ENCODE measurements around the gene STX18. TPM values are rescaled to one million over a fixed set of nuclear protein-coding genes. Genes with fewer than 3 reads are reported as not detected.

STX18 gene
- total and polyA plus RNA-seq, 2 donors (not counting 1 experiment from before 2014, with no cell fraction given), result 27.4 to 28.2 TPM

DNA sequence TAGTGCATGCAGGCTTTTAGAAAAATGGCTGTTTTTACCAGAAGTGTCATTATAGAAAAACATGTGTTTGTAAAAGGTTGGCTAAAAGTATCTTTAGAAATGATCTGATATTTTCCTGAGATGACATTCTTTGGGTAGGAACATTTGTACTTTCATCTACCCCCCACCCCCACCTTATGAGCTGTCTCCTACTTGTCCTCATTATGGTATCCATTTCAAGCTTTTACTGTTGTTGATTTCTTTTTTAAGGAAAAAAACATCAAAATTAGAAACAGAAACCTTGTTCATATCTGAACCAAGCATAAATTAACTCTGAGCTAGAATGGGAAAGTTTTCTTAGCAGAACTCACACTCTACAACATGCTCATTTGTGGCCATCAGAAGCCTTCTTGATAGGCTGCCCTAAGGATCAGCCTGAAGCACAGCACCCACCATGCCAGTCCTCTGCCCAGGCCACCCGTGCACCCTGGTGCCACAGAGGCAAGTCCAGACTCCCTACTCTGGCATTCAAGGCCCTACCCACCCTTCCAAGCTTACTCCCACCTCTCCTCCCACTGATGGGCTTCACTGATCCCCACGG lies 105.5 kb downstream of the STX18 start:
- no peaks in the 10 kb centered on the region for H3K27me3 ChIP-seq (ENCODE audit: control insufficient read depth, insufficient read depth, low read length)
- no peaks in the 10 kb centered on the region for H3K9me3 ChIP-seq (ENCODE audit: control insufficient read depth, insufficient read depth, low read depth, low read length)
- H4K20me1 ChIP-seq (ENCODE audit: control insufficient read depth, extremely low read depth, insufficient read depth, low read length), result no peaks in the 10 kb centered on the region
- DNase-seq (ENCODE audit: low read depth in 2 of 2), result no peak
- H3K27ac ChIP-seq (ENCODE audit: insufficient read depth, low read length), result no peak overlapping the region
- TF ChIP-seq, protein P1, sequence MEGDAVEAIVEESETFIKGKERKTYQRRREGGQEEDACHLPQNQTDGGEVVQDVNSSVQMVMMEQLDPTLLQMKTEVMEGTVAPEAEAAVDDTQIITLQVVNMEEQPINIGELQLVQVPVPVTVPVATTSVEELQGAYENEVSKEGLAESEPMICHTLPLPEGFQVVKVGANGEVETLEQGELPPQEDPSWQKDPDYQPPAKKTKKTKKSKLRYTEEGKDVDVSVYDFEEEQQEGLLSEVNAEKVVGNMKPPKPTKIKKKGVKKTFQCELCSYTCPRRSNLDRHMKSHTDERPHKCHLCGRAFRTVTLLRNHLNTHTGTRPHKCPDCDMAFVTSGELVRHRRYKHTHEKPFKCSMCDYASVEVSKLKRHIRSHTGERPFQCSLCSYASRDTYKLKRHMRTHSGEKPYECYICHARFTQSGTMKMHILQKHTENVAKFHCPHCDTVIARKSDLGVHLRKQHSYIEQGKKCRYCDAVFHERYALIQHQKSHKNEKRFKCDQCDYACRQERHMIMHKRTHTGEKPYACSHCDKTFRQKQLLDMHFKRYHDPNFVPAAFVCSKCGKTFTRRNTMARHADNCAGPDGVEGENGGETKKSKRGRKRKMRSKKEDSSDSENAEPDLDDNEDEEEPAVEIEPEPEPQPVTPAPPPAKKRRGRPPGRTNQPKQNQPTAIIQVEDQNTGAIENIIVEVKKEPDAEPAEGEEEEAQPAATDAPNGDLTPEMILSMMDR (conservative IDR thresholded peaks at IDR 0.05 in 1 of 2, IDR thresholded peaks at IDR 0.05 in 1 of 2; ENCODE audit: low read depth in 1 of 2, low read length in 2 of 2), result no peak
- no peak for TF ChIP-seq EZH2 (IDR thresholded peaks at IDR 0.05; ENCODE audit: low read length, missing control alignments)
- peaks cover 4% of the 10 kb centered on the region for H3K36me3 ChIP-seq (ENCODE audit: control insufficient read depth, insufficient read depth, low read length)
- no peak overlapping the region for H3K4me2 ChIP-seq (ENCODE audit: extremely low read depth, insufficient read depth, low read length)
- no peak overlapping the region for H3K9ac ChIP-seq (ENCODE audit: insufficient read depth, low read length)
- no peaks in the 10 kb centered on the region for H3K4me1 ChIP-seq (ENCODE audit: control insufficient read depth, extremely low read depth, insufficient read depth, low read length)
- H3K79me2 ChIP-seq (ENCODE audit: control insufficient read depth, insufficient read depth, low read length), result no peaks in the 10 kb centered on the region
- H2AFZ ChIP-seq (ENCODE audit: low read length), result no peak overlapping the region
- no peak overlapping the region for H3K4me3 ChIP-seq (replicated peaks in 1 of 4; ENCODE audit: control extremely low read depth in 1 of 4, insufficient read depth in 1 of 4, low read depth in 3 of 4, low read length in 4 of 4)

DNA sequence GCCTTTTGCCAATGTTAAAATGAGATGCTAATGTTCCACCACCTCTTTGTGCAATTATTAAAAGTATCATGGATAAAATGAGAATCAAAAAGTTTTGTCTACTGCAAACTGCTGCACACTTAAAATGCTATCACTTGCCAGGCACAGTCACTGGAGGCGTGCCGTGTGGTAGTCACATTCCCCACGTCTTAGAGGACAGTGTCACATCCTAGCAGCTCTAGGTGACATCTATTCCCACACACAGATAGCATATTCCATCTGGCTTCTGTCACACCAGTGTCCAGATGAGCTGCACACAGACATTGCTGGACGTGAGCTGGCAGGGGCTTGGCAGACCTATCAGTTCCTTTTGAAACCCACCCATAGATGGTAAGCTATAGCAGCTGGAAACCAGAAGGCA lies 107.9 kb downstream of the STX18 start:
- Histone ChIP-seq H3K27ac (ENCODE audit: insufficient read depth, low read length) (no peak overlapping the region), H3K9ac (ENCODE audit: insufficient read depth, low read length) (no peak overlapping the region), H3K27me3 (ENCODE audit: control insufficient read depth, insufficient read depth, low read length) (no peaks in the 10 kb centered on the region), H3K4me3 (replicated peaks in 1 of 4; ENCODE audit: control extremely low read depth in 1 of 4, insufficient read depth in 1 of 4, low read depth in 3 of 4, low read length in 4 of 4) (no peak overlapping the region), H4K20me1 (ENCODE audit: control insufficient read depth, extremely low read depth, insufficient read depth, low read length) (no peaks in the 10 kb centered on the region), H2AFZ (ENCODE audit: low read length) (no peak overlapping the region), H3K9me3 (ENCODE audit: control insufficient read depth, insufficient read depth, low read depth, low read length) (no peaks in the 10 kb centered on the region), H3K4me2 (ENCODE audit: extremely low read depth, insufficient read depth, low read length) (no peak overlapping the region), H3K36me3 (ENCODE audit: control insufficient read depth, insufficient read depth, low read length) (peaks cover 6% of the 10 kb centered on the region), H3K4me1 (ENCODE audit: control insufficient read depth, extremely low read depth, insufficient read depth, low read length) (no peaks in the 10 kb centered on the region), H3K79me2 (ENCODE audit: control insufficient read depth, insufficient read depth, low read length) (no peaks in the 10 kb centered on the region)
- no peak for DNase-seq (ENCODE audit: low read depth in 2 of 2)
- TF ChIP-seq, protein P1 (conservative IDR thresholded peaks at IDR 0.05 in 1 of 2, IDR thresholded peaks at IDR 0.05 in 1 of 2; ENCODE audit: low read depth in 1 of 2, low read length in 2 of 2), result no peak
- TF ChIP-seq EZH2 (IDR thresholded peaks at IDR 0.05; ENCODE audit: low read length, missing control alignments), result no peak

DNA sequence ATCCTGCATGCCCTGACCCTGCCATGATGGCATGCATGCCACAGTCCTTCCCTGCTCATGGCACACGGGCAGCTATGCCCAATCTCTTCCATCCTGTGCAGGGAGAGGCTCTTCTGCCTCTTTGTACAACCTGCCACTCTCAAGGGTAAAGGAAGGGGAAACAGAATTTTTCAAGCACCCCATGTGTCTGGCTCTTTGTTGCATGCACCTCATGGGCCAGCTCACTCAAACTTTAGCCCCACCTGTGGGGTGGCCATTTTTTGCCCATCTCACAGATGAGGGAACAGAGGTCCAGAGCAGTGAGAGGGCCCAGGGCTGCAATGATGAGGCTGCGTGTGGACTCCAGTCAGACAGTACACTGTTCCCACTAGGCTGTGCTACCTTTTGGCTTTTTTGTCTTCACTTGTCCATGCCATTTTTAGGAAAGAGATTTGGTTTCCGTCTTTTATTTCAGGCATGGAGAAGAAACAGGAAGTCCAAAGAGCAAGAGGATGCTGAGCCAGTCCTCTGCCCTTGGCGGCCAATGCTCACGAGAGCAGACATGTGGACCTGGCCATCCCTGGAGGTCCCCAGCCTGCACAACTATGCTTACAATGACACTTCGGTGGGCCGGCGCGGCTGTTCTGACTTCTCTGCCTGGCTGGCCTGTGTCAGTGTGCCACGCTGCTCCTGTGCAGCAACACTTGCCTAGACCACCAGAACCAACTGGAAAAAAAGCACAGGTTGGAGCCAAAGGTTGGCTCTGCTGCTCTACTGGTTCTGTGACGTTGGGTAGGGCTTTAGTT lies 109.3 kb downstream of the STX18 start:
- TF ChIP-seq, protein P1 (conservative IDR thresholded peaks at IDR 0.05 in 1 of 2, IDR thresholded peaks at IDR 0.05 in 1 of 2; ENCODE audit: low read depth in 1 of 2, low read length in 2 of 2), result no peak
- TF ChIP-seq EZH2 (IDR thresholded peaks at IDR 0.05; ENCODE audit: low read length, missing control alignments), result no peak
- Histone ChIP-seq H3K4me1 (ENCODE audit: control insufficient read depth, extremely low read depth, insufficient read depth, low read length) (no peaks in the 10 kb centered on the region), H3K9me3 (ENCODE audit: control insufficient read depth, insufficient read depth, low read depth, low read length) (no peaks in the 10 kb centered on the region), H3K79me2 (ENCODE audit: control insufficient read depth, insufficient read depth, low read length) (no peaks in the 10 kb centered on the region), H3K4me3 (replicated peaks in 1 of 4; ENCODE audit: control extremely low read depth in 1 of 4, insufficient read depth in 1 of 4, low read depth in 3 of 4, low read length in 4 of 4) (no peak overlapping the region), H3K27ac (ENCODE audit: insufficient read depth, low read length) (no peak overlapping the region), H3K9ac (ENCODE audit: insufficient read depth, low read length) (no peak overlapping the region), H4K20me1 (ENCODE audit: control insufficient read depth, extremely low read depth, insufficient read depth, low read length) (no peaks in the 10 kb centered on the region), H3K36me3 (ENCODE audit: control insufficient read depth, insufficient read depth, low read length) (peaks cover 2% of the 10 kb centered on the region), H3K4me2 (ENCODE audit: extremely low read depth, insufficient read depth, low read length) (no peak overlapping the region), H3K27me3 (ENCODE audit: control insufficient read depth, insufficient read depth, low read length) (no peaks in the 10 kb centered on the region), H2AFZ (ENCODE audit: low read length) (no peak overlapping the region)
- DNase-seq (ENCODE audit: low read depth in 2 of 2), result no peak
